H9 (cell line): ENCODE data around the gene ZNF415. TPM values are rescaled to one million over a fixed set of nuclear protein-coding genes. Genes with fewer than 3 reads are reported as not detected.

Experiments used
- DNase-seq: peaks from one replicate; pipeline ENCODE4 v3.0.0-alpha.2; 2017
- H2AFZ ChIP-seq: one replicate; pipeline ENCODE4 v1.6.1; 2013; ENCODE audit warnings: mild to moderate bottlenecking, low read length, control low read depth, moderate library complexity
- H2AK5ac ChIP-seq: 2 replicates; pipeline ENCODE4 v1.6.1; 2013; ENCODE audit warnings: low read length, control low read depth, mixed read lengths; ENCODE audit not compliant: insufficient read length
- H2BK120ac ChIP-seq: one replicate; pipeline ENCODE4 v1.6.1; 2013; ENCODE audit warnings: low read depth, mild to moderate bottlenecking, low read length, control low read depth, inconsistent platforms; ENCODE audit not compliant: poor library complexity, severe bottlenecking
- H2BK12ac ChIP-seq: 2 replicates; pipeline ENCODE4 v1.6.1; 2013; ENCODE audit warnings: low read length, control low read depth, mixed read lengths, low read depth; ENCODE audit not compliant: insufficient read length
- H2BK15ac ChIP-seq: 2 replicates; pipeline ENCODE4 v1.6.1; 2013; ENCODE audit warnings: low read depth, low read length, control low read depth
- H2BK20ac ChIP-seq: one replicate; pipeline ENCODE4 v1.6.1; 2013; ENCODE audit warnings: low read depth, mild to moderate bottlenecking, low read length, control low read depth, inconsistent platforms; ENCODE audit not compliant: poor library complexity, severe bottlenecking
- H2BK5ac ChIP-seq: 2 replicates; pipeline ENCODE4 v1.6.1; 2013; ENCODE audit warnings: low read length, control low read depth, mixed read lengths; ENCODE audit not compliant: insufficient read length
- H3K14ac ChIP-seq: 2 replicates; pipeline ENCODE4 v1.6.1; 2013; ENCODE audit warnings: low read length, control low read depth; ENCODE audit not compliant: insufficient read depth
- H3K18ac ChIP-seq: 2 replicates; pipeline ENCODE4 v1.6.1; 2013; ENCODE audit warnings: low read depth, mild to moderate bottlenecking, mixed read lengths, low read length, control low read depth; ENCODE audit not compliant: insufficient read length
- H3K23ac ChIP-seq: 2 replicates; pipeline ENCODE4 v1.6.1; 2013; ENCODE audit warnings: low read length, control low read depth, mixed read lengths, low read depth; ENCODE audit not compliant: insufficient read length
- H3K23me2 ChIP-seq: 2 replicates; pipeline ENCODE4 v1.6.1; 2013; ENCODE audit warnings: low read depth, mild to moderate bottlenecking, mixed read lengths, low read length, control low read depth; ENCODE audit not compliant: insufficient read length, poor library complexity, severe bottlenecking
- H3K27ac ChIP-seq: 2 replicates; pipeline ENCODE4 v1.5.1; 2013; ENCODE audit warnings: low read length, control low read depth, mixed read lengths, low read depth; ENCODE audit not compliant: insufficient read length
- H3K27me3 ChIP-seq: 2 replicates; pipeline ENCODE4 v1.6.1; 2013; ENCODE audit warnings: low read length, control low read depth, inconsistent platforms; ENCODE audit not compliant: insufficient read depth
- H3K4ac ChIP-seq: 2 replicates; pipeline ENCODE4 v1.6.1; 2013; ENCODE audit warnings: low read depth, mild to moderate bottlenecking, control low read depth, inconsistent platforms, low read length, moderate library complexity
- H3K4me1 ChIP-seq: 2 replicates; pipeline ENCODE4 v1.6.1; 2013; ENCODE audit warnings: low read length, control low read depth, inconsistent platforms; ENCODE audit not compliant: insufficient read depth
- H3K4me2 ChIP-seq: 2 replicates; pipeline ENCODE4 v1.6.1; 2013; ENCODE audit warnings: low read length, control low read depth, mixed read lengths; ENCODE audit not compliant: insufficient read length, insufficient read depth
- H3K56ac ChIP-seq: 2 replicates; pipeline ENCODE4 v1.6.1; 2013; ENCODE audit warnings: low read depth, mild to moderate bottlenecking, mixed read lengths, low read length, control low read depth; ENCODE audit not compliant: insufficient read length
- H3K79me1 ChIP-seq: 2 replicates; pipeline ENCODE4 v1.6.1; 2013; ENCODE audit warnings: low read depth, mild to moderate bottlenecking, moderate library complexity, low read length, control low read depth, inconsistent platforms; ENCODE audit not compliant: insufficient read depth, poor library complexity, severe bottlenecking
- H3K79me2 ChIP-seq: 2 replicates; pipeline ENCODE4 v1.6.1; 2013; ENCODE audit warnings: low read length, control low read depth, inconsistent platforms; ENCODE audit not compliant: insufficient read depth
- H3K9ac ChIP-seq: 2 replicates; pipeline ENCODE4 v1.6.1; 2013; ENCODE audit warnings: low read length, control low read depth, mixed read lengths; ENCODE audit not compliant: insufficient read length; ENCODE audit errors: extremely low read depth
- H3K9me3 ChIP-seq: one replicate; pipeline ENCODE4 v1.6.1; 2013; ENCODE audit warnings: low read depth, low read length, inconsistent platforms; ENCODE audit not compliant: control insufficient read depth
- H3T11ph ChIP-seq: one replicate; pipeline ENCODE4 v1.6.1; 2013; ENCODE audit warnings: mild to moderate bottlenecking, low read length, control low read depth, inconsistent platforms
- H4K20me1 ChIP-seq: one replicate; pipeline ENCODE4 v1.6.1; 2013; ENCODE audit not compliant: control insufficient read depth, insufficient read length, insufficient read depth
- H4K5ac ChIP-seq: 2 replicates; pipeline ENCODE4 v1.6.1; 2013; ENCODE audit warnings: low read depth, mild to moderate bottlenecking, mixed read lengths, low read length, control low read depth; ENCODE audit not compliant: insufficient read length
- H4K8ac ChIP-seq: replicated peaks from 2 replicates; pipeline ENCODE4 v1.6.1; 2013; ENCODE audit warnings: low read length, control low read depth, mixed read lengths, low read depth; ENCODE audit not compliant: insufficient read length
- H4K91ac ChIP-seq: 2 replicates; pipeline ENCODE4 v1.6.1; 2013; ENCODE audit warnings: low read depth, mild to moderate bottlenecking, moderate library complexity, mixed read lengths, low read length, control low read depth; ENCODE audit not compliant: insufficient read length
- H3K27ac Mint-ChIP-seq, 3 experiments: 2 replicates in 2 of 3; 3 replicates in 1 of 3; pipeline ENCODE4 v1.8.0; 2020 to 2021; ENCODE audit warnings: mixed read lengths in 3 of 3, mild to moderate bottlenecking in 1 of 3, moderate library complexity in 1 of 3
- H3K27me3 Mint-ChIP-seq: 2 replicates; pipeline ENCODE4 v1.8.0; 2021; ENCODE audit warnings: low read depth, mild to moderate bottlenecking, moderate library complexity, mixed read lengths
- H3K36me3 Mint-ChIP-seq, 3 experiments: 2 replicates in 2 of 3; 3 replicates in 1 of 3; pipeline ENCODE4 v1.8.0; 2020 to 2021; ENCODE audit warnings: low read depth in 3 of 3, mixed read lengths in 3 of 3; ENCODE audit not compliant: insufficient read depth in 1 of 3
- H3K4me1 Mint-ChIP-seq, 2 experiments: 2 replicates each; pipeline ENCODE4 v1.8.0; 2020; ENCODE audit warnings: mixed read lengths in 2 of 2
- H3K4me3 Mint-ChIP-seq, 2 experiments: 2 replicates in 1 of 2; 3 replicates in 1 of 2; pipeline ENCODE4 v1.8.0; 2020 to 2021; ENCODE audit warnings: mild to moderate bottlenecking in 2 of 2, mixed read lengths in 2 of 2, moderate library complexity in 1 of 2
- H3K9me3 Mint-ChIP-seq, 2 experiments: 2 replicates in 1 of 2; 3 replicates in 1 of 2; pipeline ENCODE4 v1.8.0; 2020; ENCODE audit warnings: mild to moderate bottlenecking in 2 of 2, mixed read lengths in 2 of 2, moderate library complexity in 1 of 2
- CTCF ChIP-seq: fragments of 200-600 bp; sonication (generic); conservative IDR thresholded peaks from 3 replicates; pipeline ENCODE4 v1.8.0; 2021; ENCODE audit warnings: antibody characterized with exemption, mild to moderate bottlenecking
- WGBS: extraction: QIAGEN DNeasy Blood & Tissue Kit; methylation state at CpG from one replicate; pipeline ENCODE4 v1.1.7; 2013; ENCODE audit warnings: missing lambda C conversion rate, low lambda C conversion rate, mixed read lengths; ENCODE audit not compliant: insufficient read length; ENCODE audit errors: extremely low coverage; 5-methylcytosine and 5-hydroxymethylcytosine counted together
- total RNA-seq: library from RNA; stranded (reverse); gene quantifications from 2 replicates; pipeline ENCODE4 v1.2.1, GENCODE V29; 2021

Gene ZNF415
- total RNA-seq, 1 experiment from 2014 or later = 12.3 TPM

- peaks cover 37 to 58% (median 47%) of the 10 kb centered on the region in 3 experiments for H3K36me3 Mint-ChIP-seq
- H3K27ac ChIP-seq = no peak overlapping the region
- H3K27me3 Mint-ChIP-seq = no peaks in the 10 kb centered on the region; the same call in 1 of the 2 replicates
- no peaks in the 10 kb centered on the region for H3K79me1 ChIP-seq
- no peaks in the 10 kb centered on the region for H3K23me2 ChIP-seq
- H2BK12ac ChIP-seq = no peak overlapping the region
- H3K79me2 ChIP-seq = no peaks in the 10 kb centered on the region
- H3K27me3 ChIP-seq = no peaks in the 10 kb centered on the region
- H3K18ac ChIP-seq = no peak overlapping the region
- H4K91ac ChIP-seq = no peak overlapping the region
- H3K9me3 Mint-ChIP-seq = peaks cover 38 to 45% of the 10 kb centered on the region in 2 experiments
- H3K23ac ChIP-seq = no peak overlapping the region
- H3K9ac ChIP-seq = no peak overlapping the region
- H2AK5ac ChIP-seq = no peak overlapping the region
- no peak for TF ChIP-seq CTCF
- no peak for DNase-seq
- no peak overlapping the region for H4K5ac ChIP-seq
- H2BK5ac ChIP-seq = no peak overlapping the region
- no peaks in the 10 kb centered on the region for H3K9me3 ChIP-seq
- H3K4me2 ChIP-seq = no peak overlapping the region
- H3K4me1 ChIP-seq = no peaks in the 10 kb centered on the region
- H2AFZ ChIP-seq = no peak overlapping the region
- no peak overlapping the region for H3T11ph ChIP-seq
- H4K20me1 ChIP-seq = no peaks in the 10 kb centered on the region
- no peak overlapping the region for H3K14ac ChIP-seq
- no peak overlapping the region for H3K27ac Mint-ChIP-seq
- no peak overlapping the region for H4K8ac ChIP-seq
- no CpG with 5 or more reads among the region's 5 CpGs for WGBS
- H3K4me1 Mint-ChIP-seq = no peaks in the 10 kb centered on the region; a peak in 1 of 4 replicates
- no peak overlapping the region for H2BK120ac ChIP-seq
- H3K56ac ChIP-seq = no peak overlapping the region
- H2BK20ac ChIP-seq = no peak overlapping the region
- no peak overlapping the region for H2BK15ac ChIP-seq
- no peak overlapping the region for H3K4me3 Mint-ChIP-seq
- H3K4ac ChIP-seq = no peak overlapping the region
These were observed 45.3 kb upstream of the ZNF415 start for GRCh38 chr19:53177986-53178385.
